Cardiac fibroblast (primary cell): ENCODE results near the gene PLLP.

Source experiments
- DNase-seq, 2 donors: peaks; one replicate each; pipeline versions ENCODE4 v3.0.0 to v3.0.0-alpha.2; 2010; ENCODE audit warnings: low read depth in 2 of 2
- H3K4me3 ChIP-seq, 2 donors: replicated peaks in 1 of 2; 1 replicate in 1 of 2; 2 replicates in 1 of 2; pipeline ENCODE4 v1.5.1; 2011; ENCODE audit warnings: low read depth in 2 of 2, low read length in 2 of 2, mild to moderate bottlenecking in 2 of 2, moderate library complexity in 1 of 2
- CTCF ChIP-seq: IDR thresholded peaks from one replicate; pipeline ENCODE4 v1.5.1; 2011; ENCODE audit warnings: low read depth, mild to moderate bottlenecking, low read length, inconsistent platforms

Gene PLLP

GRCh38 chr16:57255686-57256415 is 28.6 kb downstream of the PLLP start:
- no peak overlapping the region for H3K4me3 ChIP-seq
- DNase-seq: no peak
- no peak for TF ChIP-seq CTCF

- no peak for TF ChIP-seq CTCF
- peak in 1 of 2 donors; percentile 41 for DNase-seq
These were observed 31.0 kb downstream of the PLLP start for GRCh38 chr16:57253466-57253865.

GRCh38 chr16:57252148-57252721 is 32.2 kb downstream of the PLLP start:
- no peak for TF ChIP-seq CTCF
- H3K4me3 ChIP-seq: no peak overlapping the region
- no peak for DNase-seq

More at GRCh38 chr16:57253466-57253865, 31.0 kb downstream of the PLLP start:
- H3K4me3 ChIP-seq: no peak overlapping the region

GRCh38 chr16:57251352-57251751 is 33.1 kb downstream of the PLLP start:
- no peak for TF ChIP-seq CTCF
- DNase-seq: no peak
- H3K4me3 ChIP-seq: no peak overlapping the region

GRCh38 chr16:57245472-57246113 is 38.9 kb downstream of the PLLP start:
- peak overlapping the region; percentile 63 to 76 for H3K4me3 ChIP-seq
- TF ChIP-seq CTCF: no peak
- peak in 1 of 2 donors; percentile 10 for DNase-seq

- TF ChIP-seq CTCF: no peak
- peak within 1 kb of the TSS; percentile 63 to 76 for H3K4me3 ChIP-seq
- peak; percentile 97 to 99 for DNase-seq
These were observed 39.6 kb downstream of the PLLP start, which contains the start of gene ARL2BP for GRCh38 chr16:57244767-57245471. Gene ARL2BP, plus strand, starts transcription at chr16:57245259. Its CDS starts 109 bp downstream, at chr16:57245368.
